SU-DHL-6 (cell line): Measurements from ENCODE around the gene ID1.

ENCODE experiments used
- CTCF ChIP-seq: fragments of 200-600 bp; sonication (generic); IDR thresholded peaks from one replicate; pipeline ENCODE4 v1.5.1; 2017; ENCODE audit warnings: antibody characterized with exemption, mild to moderate bottlenecking, low read length, moderate library complexity; ENCODE audit not compliant: insufficient read depth, poor library complexity, severe bottlenecking
- EZH2phosphoT487 ChIP-seq: fragments of 200-600 bp; sonication (generic), shearing (Covaris generic); conservative IDR thresholded peaks from 2 replicates; pipeline ENCODE4 v1.6.1; 2018; ENCODE audit warnings: mild to moderate bottlenecking, antibody characterized with exemption, low read length, moderate library complexity, mixed read lengths

- no peak for TF ChIP-seq CTCF
- no peak for TF ChIP-seq EZH2phosphoT487
These were observed 490 bp upstream of the ID1 start for GRCh38 chr20:31604567-31605030.
